Epithelial cell of esophagus (primary cell): ENCODE results near the gene STIM1.
A peak's percentile ranks its signal among the peaks of the same experiment; 100 is the strongest.
"Not testable (repeated sequence)": the region's sequence is repeated elsewhere in the genome, so short reads cannot be mapped to it uniquely, and the experiment has no call there.

Experiments used
- DNase-seq: peaks from one replicate; pipeline ENCODE4 v3.0.0; 2010; ENCODE audit warnings: low read depth
- H3K4me3 ChIP-seq: 2 replicates; pipeline ENCODE4 v1.5.1; 2011; ENCODE audit warnings: mild to moderate bottlenecking, low read length, control low read depth
- TF ChIP-seq, protein P1 (sequence below): IDR thresholded peaks from 2 replicates; pipeline ENCODE4 v1.5.1; 2011; ENCODE audit warnings: low read depth, mild to moderate bottlenecking, low read length, control low read depth, inconsistent platforms; ENCODE audit not compliant: insufficient read depth; ENCODE audit errors: missing control alignments

Gene STIM1

DNA sequence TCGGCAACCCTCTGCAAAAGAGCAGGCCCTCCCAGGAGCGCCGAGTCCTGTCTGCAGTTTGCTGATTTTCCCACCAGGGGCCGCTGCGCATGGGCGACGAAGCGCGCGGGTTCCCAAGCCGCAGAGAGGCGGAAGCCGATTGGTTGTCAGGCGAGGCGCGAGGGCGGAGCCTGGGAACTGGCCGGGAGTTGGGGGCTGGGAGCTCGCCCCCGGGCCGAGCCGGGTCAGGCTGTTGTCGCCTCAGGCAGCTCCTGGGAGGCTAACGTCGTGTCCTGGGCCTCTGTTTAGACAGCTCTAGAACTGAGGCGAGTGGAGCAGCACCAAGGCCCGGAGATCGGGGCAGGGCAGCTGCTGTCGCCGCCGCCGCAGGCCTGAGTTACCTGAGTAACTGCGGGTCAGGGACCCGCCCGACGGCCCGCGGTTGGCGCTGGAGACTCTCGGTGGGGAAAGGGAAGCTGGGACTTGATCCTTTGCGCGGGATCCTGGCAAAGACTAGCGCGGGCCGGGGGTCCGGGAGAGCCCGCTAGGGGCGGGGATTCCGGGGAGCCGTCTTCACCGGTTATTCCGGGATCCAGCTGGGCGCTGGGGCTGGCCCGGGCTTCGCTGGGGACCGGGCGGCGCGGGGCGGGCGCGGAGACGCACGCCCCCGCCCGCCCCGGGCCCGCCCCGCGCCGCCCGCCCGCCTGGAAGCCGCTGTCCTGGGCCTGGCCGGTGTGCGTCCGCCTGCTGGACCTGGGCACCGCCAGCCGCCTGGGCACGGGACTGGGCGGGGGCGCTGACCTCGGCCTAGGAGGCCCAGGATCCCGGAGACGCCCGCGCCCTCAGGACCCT is at the start of gene STIM1:
TSS of gene STIM1 (plus strand) at position 688 of the 831 bp plus-strand sequence. CDS start 607 bp downstream, outside the sequence.
- H3K4me3 ChIP-seq: peak within 1 kb of the TSS; percentile 75
- DNase-seq: peak; percentile 93
- TF ChIP-seq, protein P1, sequence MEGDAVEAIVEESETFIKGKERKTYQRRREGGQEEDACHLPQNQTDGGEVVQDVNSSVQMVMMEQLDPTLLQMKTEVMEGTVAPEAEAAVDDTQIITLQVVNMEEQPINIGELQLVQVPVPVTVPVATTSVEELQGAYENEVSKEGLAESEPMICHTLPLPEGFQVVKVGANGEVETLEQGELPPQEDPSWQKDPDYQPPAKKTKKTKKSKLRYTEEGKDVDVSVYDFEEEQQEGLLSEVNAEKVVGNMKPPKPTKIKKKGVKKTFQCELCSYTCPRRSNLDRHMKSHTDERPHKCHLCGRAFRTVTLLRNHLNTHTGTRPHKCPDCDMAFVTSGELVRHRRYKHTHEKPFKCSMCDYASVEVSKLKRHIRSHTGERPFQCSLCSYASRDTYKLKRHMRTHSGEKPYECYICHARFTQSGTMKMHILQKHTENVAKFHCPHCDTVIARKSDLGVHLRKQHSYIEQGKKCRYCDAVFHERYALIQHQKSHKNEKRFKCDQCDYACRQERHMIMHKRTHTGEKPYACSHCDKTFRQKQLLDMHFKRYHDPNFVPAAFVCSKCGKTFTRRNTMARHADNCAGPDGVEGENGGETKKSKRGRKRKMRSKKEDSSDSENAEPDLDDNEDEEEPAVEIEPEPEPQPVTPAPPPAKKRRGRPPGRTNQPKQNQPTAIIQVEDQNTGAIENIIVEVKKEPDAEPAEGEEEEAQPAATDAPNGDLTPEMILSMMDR: peak; percentile 85

DNA sequence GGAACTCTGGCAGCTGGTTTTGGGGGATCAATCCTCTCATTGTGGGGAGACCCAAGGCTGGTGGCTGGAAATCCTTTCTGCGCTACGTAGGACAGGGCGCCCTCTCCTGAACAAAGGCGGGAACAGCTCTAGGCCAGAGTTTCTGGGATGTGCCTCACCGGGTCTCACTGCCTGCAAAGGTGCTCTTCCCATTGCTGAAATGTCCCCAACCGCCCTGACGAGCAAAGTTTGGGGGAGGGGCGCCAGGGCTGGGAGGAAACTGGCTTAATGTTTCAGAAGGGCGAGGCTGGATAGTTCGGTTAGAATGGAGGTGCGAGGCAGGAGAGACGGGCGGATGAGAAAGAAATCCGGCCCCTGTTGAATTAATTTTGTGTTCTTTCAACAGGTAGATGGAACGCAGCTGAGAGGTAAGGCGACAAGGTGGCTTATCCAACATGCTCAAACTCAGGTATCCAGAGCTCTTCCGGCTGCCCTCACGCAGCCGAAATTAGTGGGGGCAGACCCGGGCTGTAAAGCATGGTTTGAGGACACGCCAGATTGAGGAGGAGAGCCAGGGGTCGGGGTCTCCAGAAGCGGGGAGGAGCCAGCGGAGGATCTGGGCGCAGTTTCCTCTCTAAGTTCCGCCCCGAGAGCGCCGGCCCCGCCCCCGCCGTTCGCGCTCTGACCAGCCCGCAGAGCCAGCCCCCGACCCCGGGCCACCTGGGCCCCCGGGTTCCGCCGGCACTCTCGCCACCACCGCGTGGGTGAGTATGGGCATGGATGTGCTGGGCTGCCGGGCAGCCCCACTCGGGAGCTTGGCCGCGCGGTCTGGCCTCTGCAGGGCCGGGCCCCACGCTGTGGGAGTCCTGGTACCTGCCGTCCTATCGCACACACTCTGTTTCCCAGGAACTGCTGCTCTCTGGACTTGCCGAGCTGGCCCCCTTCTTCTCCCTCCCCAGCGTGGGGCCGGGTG is 47.3 kb upstream of the STIM1 start, which contains the start of gene PGAP2:
TSS of gene PGAP2 (plus strand) at position 652 of the 952 bp plus-strand sequence. CDS start 2,700 bp downstream, outside the sequence.
- peak; percentile 79 for DNase-seq
- TF ChIP-seq, protein P1: peak; percentile 86
- peak within 1 kb of the TSS; percentile 81 for H3K4me3 ChIP-seq

DNA sequence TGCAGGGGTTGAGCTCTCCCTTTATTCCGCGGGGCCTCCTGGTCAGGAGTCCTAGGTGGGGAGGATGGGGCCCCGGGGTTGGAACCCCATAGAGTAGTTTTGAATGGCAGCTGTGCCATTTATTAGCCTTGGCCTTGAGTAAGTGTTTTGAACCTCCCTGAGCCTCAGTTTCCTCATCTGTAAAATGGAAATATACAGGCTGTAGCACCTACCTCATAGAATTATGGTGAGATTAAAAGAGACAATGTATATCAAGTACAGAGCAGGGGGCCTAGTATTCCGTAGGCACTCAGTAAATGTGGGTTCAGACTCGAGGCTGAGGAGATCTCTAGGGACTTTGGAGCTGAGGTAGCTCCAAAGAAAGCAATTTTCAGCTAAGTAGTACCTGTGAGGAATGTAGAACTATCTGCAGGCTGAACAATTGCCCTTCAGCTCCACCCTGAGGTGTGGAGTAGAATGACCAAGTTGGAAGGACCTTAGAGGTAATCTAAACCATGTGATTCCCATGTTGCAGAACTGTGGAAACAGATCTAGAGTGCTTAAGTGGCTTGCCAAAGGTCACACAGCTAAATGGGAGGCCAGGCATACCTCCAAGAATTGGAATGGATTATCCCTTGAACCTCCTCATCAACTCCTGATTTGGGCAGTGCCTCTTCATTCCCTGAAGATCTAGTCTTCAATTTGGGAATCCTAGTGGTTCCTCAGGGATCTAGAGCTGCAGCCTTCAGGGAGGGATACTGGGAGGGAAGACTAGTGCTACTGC is 46.4 kb upstream of the STIM1 start:
- DNase-seq: peak; percentile 82
- TF ChIP-seq, protein P1: peak; percentile 65
- H3K4me3 ChIP-seq: peak overlapping the region; percentile 81

DNA sequence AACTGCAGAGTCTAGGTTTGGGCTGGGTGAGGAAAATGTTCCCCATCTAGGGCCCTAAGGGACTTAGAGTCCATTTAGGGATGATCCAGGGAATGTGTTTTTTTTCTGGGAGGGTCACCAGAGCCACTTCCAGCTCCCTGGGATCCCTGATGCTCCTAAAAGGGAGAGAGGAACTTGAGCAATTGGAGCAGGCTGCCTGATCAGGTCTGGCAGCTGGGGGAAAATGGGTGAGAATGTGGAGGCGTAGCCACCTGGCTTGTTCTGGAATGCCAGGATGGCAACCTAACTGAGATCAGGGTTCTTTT is 45.9 kb upstream of the STIM1 start:
- TF ChIP-seq, protein P1: no peak
- H3K4me3 ChIP-seq: no peak overlapping the region
- peak; percentile 25 for DNase-seq

DNA sequence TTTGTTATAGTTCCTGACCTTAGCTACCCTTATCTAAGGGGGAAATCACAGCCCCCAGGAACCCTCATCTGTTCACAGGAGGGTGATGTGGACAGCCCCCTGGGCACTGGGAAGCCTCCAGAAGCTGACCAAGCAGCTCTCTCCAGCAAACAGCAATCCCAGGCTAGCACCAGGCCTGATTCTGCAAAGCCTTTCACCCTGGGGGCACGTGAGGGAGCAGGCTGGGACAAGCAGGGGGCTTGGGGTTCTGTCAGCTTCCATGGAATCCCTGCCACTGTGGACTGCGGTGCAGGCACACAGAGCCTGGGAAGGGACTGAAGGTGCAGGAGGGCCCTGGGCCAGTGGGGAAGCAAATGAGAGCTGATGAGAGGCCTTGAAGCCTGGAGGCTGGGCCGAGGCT is 45.0 kb upstream of the STIM1 start:
- TF ChIP-seq, protein P1: no peak
- no peak overlapping the region for H3K4me3 ChIP-seq
- no peak for DNase-seq

DNA sequence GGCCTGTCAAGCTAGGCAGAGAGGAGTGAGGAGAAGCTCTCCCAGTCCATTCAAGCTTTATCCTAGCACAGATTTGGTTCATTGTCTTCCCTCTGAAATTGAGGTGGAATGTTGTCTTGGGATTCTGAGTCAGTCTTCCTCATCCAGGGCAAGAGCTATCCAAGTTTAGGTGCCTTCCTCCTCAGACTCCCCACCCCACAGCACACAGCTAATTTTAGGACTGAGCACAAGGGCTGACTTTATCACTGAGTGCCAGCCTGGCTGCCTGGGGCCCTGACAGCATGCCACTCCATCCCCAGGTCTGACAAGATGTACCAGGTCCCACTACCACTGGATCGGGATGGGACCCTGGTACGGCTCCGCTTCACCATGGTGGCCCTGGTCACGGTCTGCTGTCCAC is 44.5 kb upstream of the STIM1 start:
- no peak for DNase-seq
- TF ChIP-seq, protein P1: no peak
- H3K4me3 ChIP-seq: no peak overlapping the region

DNA sequence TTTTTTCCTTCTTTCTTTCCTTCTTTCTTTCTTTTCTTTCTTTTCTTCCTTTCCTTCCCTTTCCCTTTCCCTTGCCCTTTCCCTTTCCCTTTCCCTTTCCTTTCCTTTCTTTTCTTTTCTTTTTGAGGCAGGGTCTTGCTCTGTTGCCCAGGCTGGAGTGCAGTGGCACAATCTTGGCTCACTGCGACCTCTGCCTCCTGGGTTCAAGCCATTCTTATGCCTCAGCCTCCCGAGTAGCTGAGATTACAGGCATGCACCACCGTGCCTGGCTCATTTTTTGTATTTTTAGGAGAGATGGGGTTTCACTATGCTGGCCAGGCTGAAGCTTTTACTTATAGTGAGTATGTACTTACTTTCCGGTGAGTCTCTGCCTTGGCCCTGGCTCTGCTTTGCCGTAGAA is 40.6 kb upstream of the STIM1 start:
- not testable (repeated sequence) for H3K4me3 ChIP-seq, DNase-seq
